Activated CD4-positive, alpha-beta memory T cell treated with anti-CD3 and anti-CD28 coated beads, Interleukin-2, amount 10 ng/mL, durations not matched to agents 7 days and 5 days (primary cell): ENCODE data around the gene LAMA2. TPM values are rescaled to one million over a fixed set of nuclear protein-coding genes. Genes with fewer than 3 reads are reported as not detected.

Experiments
- CTCF ChIA-PET: fragments of 350-600 bp; sonication (Branson Sonifier 250); formaldehyde crosslinking; loops from one replicate; lab custom pipeline; 2021; ENCODE audit warnings: antibody characterized with exemption, inconsistent platforms; lab: Charles Lee
- POLR2A ChIA-PET: fragments of 350-600 bp; sonication (Branson Sonifier 250); formaldehyde crosslinking; loops from one replicate; lab custom pipeline; 2021; ENCODE audit warnings: antibody characterized with exemption; lab: Charles Lee
- DNase-seq: peaks from one replicate; pipeline ENCODE4 v3.0.0-alpha.2; 2020
- H3K27ac Mint-ChIP-seq: one replicate; pipeline ENCODE4 v1.8.0; 2021; ENCODE audit warnings: mild to moderate bottlenecking, mixed read lengths
- H3K27me3 Mint-ChIP-seq: one replicate; pipeline ENCODE4 v1.8.0; 2021; ENCODE audit warnings: mixed read lengths
- H3K36me3 Mint-ChIP-seq: one replicate; pipeline ENCODE4 v1.8.0; 2021; ENCODE audit warnings: low read depth, mixed read lengths
- H3K4me1 Mint-ChIP-seq: one replicate; pipeline ENCODE4 v1.8.0; 2021; ENCODE audit warnings: mixed read lengths
- H3K4me3 Mint-ChIP-seq: one replicate; pipeline ENCODE4 v1.8.0; 2021; ENCODE audit warnings: mild to moderate bottlenecking, mixed read lengths
- H3K9me3 Mint-ChIP-seq: one replicate; pipeline ENCODE4 v1.8.0; 2021; ENCODE audit warnings: mixed read lengths
- total RNA-seq, 2 experiments: library from RNA; stranded (reverse); gene quantifications; one replicate each; pipeline ENCODE4 v1.2.3, GENCODE V29; 2021

LAMA2 gene
- total RNA-seq, 2 experiments from 2014 or later = 0.15 to 0.53 TPM

DNA sequence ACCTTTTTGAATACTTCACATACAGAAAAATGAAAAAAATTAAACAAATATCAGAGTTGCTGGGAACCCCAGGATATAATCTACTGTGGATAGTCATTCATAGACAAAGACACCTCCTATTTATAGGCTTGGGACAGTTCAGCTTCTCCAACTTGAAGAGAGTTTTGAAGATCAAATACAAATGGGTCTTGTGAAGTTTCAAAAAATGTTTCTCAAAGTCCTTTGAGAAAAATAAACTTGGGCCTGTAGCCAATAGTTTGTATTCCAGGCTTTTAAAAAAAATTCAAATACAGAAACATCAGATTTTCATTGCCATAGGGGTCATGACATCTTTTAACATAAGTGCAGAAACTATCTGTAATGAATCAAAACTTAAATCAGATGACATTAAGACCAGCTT is 334.8 kb downstream of the LAMA2 start:
- DNase-seq = no peak
- Mint-ChIP-seq H3K4me3 (no peak overlapping the region), H3K36me3 (no peaks in the 10 kb centered on the region), H3K9me3 (no peaks in the 10 kb centered on the region), H3K27me3 (no peaks in the 10 kb centered on the region), H3K4me1 (no peaks in the 10 kb centered on the region), H3K27ac (no peak overlapping the region)
- ChIA-PET POLR2A (no interaction called here), CTCF (interaction anchor here (1.0 kb wide), 1 partner anchor 35 kb away, joined by 3 read pairs; no protein-coding TSS in a partner anchor)

DNA sequence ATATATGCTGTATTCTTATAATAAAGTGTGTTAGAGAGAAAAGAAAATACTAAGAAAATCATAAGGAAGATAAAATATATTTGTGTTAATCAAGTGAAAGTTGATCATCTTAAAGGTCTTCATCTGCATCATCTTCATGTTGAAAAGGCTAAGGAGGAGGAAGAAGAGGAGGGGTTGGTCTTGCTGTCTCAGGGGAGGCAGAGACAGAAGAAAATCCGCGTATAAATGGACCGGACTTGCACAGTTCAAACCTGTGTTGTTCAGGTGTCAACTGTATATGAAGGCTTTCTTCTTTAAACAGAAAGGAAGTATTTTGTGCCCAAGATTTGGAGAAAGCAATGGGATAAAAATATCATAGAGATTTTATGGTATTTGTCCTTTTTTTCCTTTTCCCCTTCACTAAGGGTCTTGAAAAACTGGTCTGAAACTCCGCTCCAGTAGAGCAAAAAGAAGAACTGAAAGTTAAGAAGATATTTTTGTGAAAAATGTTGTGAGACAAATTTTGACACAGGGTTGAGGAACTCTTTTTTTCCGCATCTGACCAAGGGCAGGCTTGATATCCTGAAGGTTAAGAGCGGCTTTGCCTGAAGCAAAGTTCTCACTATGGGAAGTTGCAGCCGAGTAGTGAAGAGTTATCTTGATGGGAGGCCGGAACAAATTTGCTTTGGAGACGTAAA is 350.7 kb downstream of the LAMA2 start:
- H3K4me3 Mint-ChIP-seq = no peak overlapping the region
- POLR2A ChIA-PET = no interaction called here
- H3K27ac Mint-ChIP-seq = no peak overlapping the region
- no peaks in the 10 kb centered on the region for H3K9me3 Mint-ChIP-seq
- no peaks in the 10 kb centered on the region for H3K4me1 Mint-ChIP-seq
- CTCF ChIA-PET = no interaction called here
- DNase-seq = no peak
- H3K27me3 Mint-ChIP-seq = peaks cover 3% of the 10 kb centered on the region
- no peaks in the 10 kb centered on the region for H3K36me3 Mint-ChIP-seq

DNA sequence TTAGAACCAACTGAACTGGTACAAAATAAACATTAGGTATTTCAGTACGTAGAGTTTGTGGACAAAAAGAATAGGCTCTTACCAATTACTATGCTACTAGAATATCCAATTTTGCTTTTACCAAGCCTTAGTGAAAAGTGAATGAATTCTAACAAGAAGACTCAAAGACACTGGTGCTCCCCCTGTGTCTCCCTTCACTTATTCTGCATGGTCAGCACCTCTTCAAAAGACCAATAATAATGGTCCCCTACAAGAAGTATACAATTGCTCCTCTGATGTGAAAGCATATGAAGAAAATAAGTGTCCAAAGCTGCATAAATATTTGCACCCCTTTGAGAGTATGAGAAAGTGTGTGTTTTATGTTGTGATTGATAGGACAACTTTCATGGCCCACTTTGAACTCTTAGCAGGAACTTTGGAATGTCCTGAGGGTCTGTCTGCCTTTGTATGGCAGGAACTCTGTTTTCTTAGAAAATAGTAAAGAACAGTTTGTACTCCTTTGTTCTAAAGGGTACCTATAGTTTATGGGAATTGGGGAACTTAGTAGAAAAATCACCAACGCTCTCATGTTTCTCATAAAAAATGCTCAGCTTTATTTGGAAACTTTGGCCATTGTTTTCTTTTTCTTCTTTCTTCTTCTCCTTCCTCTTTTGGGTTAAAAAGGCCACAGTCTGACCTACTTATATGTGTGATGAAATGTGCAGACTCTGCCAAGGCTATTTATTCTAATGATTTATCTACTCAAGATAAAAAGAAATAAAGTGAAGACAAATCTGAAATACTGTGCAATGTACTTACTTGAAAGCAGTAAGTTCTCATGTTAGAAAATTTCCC is 352.4 kb downstream of the LAMA2 start:
- no peaks in the 10 kb centered on the region for H3K4me1 Mint-ChIP-seq
- H3K27me3 Mint-ChIP-seq = peaks cover 3% of the 10 kb centered on the region
- POLR2A ChIA-PET = no interaction called here
- no peak for DNase-seq
- H3K36me3 Mint-ChIP-seq = no peaks in the 10 kb centered on the region
- H3K9me3 Mint-ChIP-seq = no peaks in the 10 kb centered on the region
- H3K4me3 Mint-ChIP-seq = no peak overlapping the region
- H3K27ac Mint-ChIP-seq = no peak overlapping the region
- CTCF ChIA-PET = no interaction called here

DNA sequence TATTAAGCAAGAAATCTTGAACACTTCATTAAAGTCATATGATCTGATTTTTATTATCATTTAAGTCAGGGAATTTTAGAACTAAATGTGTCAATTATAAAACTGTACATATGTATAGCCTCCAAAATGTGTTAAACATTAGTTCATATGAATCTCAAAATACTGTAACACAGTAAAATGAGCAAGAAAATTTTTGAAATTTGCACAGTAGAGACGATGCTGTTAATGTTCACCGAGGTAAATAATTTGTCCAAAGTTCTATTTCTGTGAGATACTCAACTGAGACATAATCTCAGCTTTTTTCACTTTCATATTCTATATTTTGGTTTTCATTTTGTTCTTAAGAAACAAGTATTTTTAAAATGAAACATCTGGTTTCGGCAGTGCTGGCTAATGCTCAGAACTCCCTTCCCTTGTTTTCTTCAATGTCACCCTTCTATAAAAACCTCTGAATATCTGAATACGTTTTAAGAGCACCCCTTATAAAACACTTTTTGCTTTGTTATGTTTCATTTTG is 353.1 kb downstream of the LAMA2 start:
- H3K36me3 Mint-ChIP-seq = no peaks in the 10 kb centered on the region
- no peaks in the 10 kb centered on the region for H3K4me1 Mint-ChIP-seq
- no peak overlapping the region for H3K4me3 Mint-ChIP-seq
- ChIA-PET POLR2A (no interaction called here), CTCF (no interaction called here)
- DNase-seq = no peak
- peaks cover 3% of the 10 kb centered on the region for H3K27me3 Mint-ChIP-seq
- no peak overlapping the region for H3K27ac Mint-ChIP-seq
- no peaks in the 10 kb centered on the region for H3K9me3 Mint-ChIP-seq

DNA sequence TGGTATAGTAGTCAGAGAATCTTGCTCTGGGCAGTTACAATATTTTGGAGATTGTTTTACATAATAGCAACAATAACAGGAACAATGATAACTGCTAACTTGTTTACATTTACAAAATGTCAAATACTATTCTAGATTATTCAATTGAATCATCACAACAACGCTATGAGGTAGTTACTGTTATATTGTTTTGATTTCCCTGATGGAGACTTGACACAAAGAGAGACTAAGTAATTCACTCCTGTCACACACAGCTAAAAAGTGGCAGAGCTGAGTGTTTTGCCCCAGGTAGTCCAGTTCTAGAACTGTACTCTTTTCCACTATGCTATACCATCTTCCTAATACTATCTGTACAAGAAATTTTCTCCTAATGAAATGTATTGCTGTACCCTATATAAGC is 356.1 kb downstream of the LAMA2 start:
- POLR2A ChIA-PET = no interaction called here
- peaks cover 2% of the 10 kb centered on the region for H3K27me3 Mint-ChIP-seq
- no peaks in the 10 kb centered on the region for H3K36me3 Mint-ChIP-seq
- no peaks in the 10 kb centered on the region for H3K4me1 Mint-ChIP-seq
- no peak overlapping the region for H3K27ac Mint-ChIP-seq
- CTCF ChIA-PET = interaction anchor here (1.1 kb wide), 1 partner anchor 14 kb away, joined by 4 read pairs; no protein-coding TSS in a partner anchor
- no peak for DNase-seq
- no peaks in the 10 kb centered on the region for H3K9me3 Mint-ChIP-seq
- H3K4me3 Mint-ChIP-seq = no peak overlapping the region

DNA sequence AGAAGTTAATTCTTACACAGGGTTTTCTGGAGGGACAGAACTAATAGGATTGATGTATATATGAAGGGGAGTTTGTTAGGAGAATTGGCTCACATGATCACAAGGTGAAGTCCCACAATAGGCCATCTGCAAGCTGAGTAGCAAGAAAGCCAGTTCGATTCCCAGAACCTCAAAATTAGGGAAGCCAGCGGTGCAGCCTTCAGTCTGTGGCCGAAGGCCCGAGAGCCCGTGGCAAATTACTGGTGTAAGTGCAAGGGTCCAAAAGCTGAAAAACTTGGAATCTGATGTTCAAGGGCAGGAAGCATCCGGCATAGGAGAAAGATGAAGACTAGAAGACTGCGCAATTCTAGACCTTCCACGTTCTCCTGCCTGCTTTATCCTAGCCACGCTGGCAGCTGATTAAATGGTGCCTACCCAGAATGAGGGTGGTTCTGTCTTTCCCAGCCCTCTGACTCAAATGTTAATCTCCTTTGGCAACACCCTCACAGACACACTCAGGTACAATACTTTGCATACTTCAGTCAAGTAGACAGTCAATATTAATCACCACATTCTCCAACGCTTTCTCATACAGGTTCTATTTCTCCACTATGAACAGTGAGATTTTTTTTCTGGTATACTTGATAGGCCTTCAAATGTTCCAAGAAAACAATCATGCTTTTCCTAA is 357.0 kb downstream of the LAMA2 start:
- Mint-ChIP-seq H3K4me3 (no peak overlapping the region), H3K36me3 (no peaks in the 10 kb centered on the region), H3K27ac (no peak overlapping the region), H3K4me1 (no peaks in the 10 kb centered on the region), H3K27me3 (peaks cover 2% of the 10 kb centered on the region), H3K9me3 (no peaks in the 10 kb centered on the region)
- DNase-seq = no peak
- CTCF ChIA-PET = interaction anchor here (1.1 kb wide), 1 partner anchor 13 kb away, joined by 4 read pairs; no protein-coding TSS in a partner anchor
- POLR2A ChIA-PET = no interaction called here

DNA sequence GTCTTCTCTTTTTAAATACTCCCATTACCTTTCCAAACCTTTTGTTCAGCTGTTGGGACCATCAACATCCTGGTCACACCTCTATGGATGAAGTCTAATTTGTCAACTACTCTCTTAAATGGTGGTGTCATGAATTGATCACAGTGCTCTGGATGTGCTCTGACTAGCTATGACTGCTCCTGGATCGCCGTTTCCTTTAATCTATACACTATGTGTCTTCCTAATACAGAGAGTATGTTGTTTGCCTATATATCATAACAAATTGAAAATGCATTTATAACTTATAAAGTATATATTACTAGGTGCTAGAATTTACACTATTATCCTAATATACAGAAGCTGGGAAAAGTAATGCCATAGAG is 357.5 kb downstream of the LAMA2 start:
- ChIA-PET POLR2A (no interaction called here), CTCF (no interaction called here)
- H3K4me3 Mint-ChIP-seq = no peak overlapping the region
- H3K27me3 Mint-ChIP-seq = peaks cover 2% of the 10 kb centered on the region
- H3K9me3 Mint-ChIP-seq = no peaks in the 10 kb centered on the region
- DNase-seq = no peak
- no peaks in the 10 kb centered on the region for H3K36me3 Mint-ChIP-seq
- H3K4me1 Mint-ChIP-seq = no peaks in the 10 kb centered on the region
- no peak overlapping the region for H3K27ac Mint-ChIP-seq

DNA sequence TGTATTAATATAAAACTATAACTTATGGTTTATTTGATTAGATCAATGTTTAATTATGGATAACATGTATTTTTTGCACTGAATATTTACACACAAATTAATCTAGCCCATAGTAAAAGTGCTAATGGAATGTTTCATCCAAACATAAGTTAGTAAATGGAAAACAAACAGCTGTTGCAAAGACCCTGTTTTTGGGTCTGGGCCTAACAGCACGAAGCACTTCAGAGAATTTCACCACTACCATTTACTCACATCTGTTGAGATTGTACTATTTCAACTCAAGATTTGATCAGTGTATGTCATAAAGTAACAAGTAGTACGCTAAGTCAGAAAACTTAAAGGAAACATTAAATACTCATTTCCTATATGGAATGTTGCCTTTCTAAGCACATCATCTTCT is 359.6 kb downstream of the LAMA2 start:
- Mint-ChIP-seq H3K36me3 (no peaks in the 10 kb centered on the region), H3K9me3 (no peaks in the 10 kb centered on the region), H3K27ac (no peak overlapping the region), H3K27me3 (peaks cover 2% of the 10 kb centered on the region), H3K4me1 (no peaks in the 10 kb centered on the region), H3K4me3 (no peak overlapping the region)
- ChIA-PET POLR2A (no interaction called here), CTCF (no interaction called here)
- no peak for DNase-seq

DNA sequence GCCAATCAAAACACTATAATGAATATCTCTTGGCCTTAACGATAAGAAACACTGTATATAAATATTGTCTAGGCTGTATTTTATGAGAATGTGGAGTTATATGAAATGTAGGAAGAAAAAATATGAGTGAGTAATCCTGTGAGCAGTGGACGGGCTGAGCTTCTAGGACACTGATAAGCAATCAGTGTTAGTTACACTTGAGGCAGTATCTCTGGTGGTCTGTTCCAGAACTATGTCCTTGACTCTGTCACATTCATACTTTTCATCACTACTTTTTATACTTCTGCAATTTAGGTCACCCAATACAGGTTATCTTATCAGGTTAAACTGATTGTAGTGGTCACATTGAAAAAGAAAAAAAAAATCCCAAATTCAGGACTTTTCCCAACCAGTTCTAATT is 360.4 kb downstream of the LAMA2 start:
- POLR2A ChIA-PET = no interaction called here
- H3K4me3 Mint-ChIP-seq = no peak overlapping the region
- H3K27me3 Mint-ChIP-seq = peaks cover 2% of the 10 kb centered on the region
- H3K9me3 Mint-ChIP-seq = no peaks in the 10 kb centered on the region
- no peaks in the 10 kb centered on the region for H3K4me1 Mint-ChIP-seq
- H3K27ac Mint-ChIP-seq = no peak overlapping the region
- DNase-seq = no peak
- CTCF ChIA-PET = no interaction called here
- H3K36me3 Mint-ChIP-seq = no peaks in the 10 kb centered on the region

DNA sequence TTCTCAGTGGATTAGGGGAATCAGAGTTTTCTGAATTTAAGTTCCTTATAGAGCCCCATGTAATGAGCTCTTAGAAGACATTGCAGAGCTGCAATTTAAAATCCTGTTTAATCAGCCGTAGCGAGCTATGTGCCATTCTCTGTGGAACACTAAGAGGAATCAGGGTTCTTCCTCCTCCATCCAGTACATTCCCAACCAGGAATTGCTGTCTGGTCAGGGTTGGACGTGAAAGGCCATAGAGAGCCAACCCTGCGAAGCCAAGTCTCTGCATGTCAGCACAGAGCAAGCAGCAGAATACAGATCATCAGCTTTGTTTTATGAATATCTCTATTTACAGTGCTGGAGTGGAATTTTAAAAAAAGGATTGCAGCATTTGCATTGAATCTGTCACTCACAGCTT is 366.0 kb downstream of the LAMA2 start:
- H3K4me3 Mint-ChIP-seq = no peak overlapping the region
- CTCF ChIA-PET = interaction anchor here (0.6 to 1.0 kb wide), 2 partner anchors 22 to 509 kb away, joined by 4 read pairs; no protein-coding TSS in a partner anchor

DNA sequence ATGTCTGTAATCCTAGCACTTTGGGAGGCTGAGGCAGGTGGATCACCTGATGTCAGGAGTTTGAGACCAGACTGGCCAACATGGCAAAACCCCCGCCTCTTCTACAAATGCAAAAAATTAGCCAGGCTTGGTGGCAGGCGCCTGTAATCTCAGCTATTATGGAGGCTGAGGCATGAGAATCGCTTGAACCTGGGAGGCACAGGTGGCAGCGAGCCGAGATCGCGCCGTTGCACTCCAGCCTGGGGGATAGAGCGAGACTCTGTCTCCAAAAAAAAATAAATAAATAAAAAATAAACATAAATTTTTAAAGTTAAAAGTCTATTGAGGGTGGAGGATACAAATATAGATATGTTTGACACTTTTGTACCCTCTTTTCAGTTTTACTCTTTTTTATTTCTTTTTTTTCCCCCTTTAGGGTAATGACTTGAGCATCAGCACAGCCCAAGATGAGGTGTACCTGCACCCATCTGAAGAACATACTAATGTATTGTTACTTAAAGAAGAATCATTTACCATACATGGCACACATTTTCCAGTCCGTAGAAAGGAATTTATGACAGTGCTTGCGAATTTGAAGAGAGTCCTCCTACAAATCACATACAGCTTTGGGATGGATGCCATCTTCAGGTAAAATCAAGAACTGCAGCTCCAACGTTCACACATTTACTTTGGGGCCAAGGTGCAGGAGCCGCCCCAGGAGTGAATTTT is 368.9 kb downstream of the LAMA2 start:
- H3K9me3 Mint-ChIP-seq = no peaks in the 10 kb centered on the region
- H3K27ac Mint-ChIP-seq = no peak overlapping the region
- H3K27me3 Mint-ChIP-seq = peaks cover 24% of the 10 kb centered on the region
- ChIA-PET CTCF (interaction anchor here (0.8 to 1.5 kb wide), 11 partner anchors 9 to 444 kb away, joined by 3 to 5 read pairs (median 3); no protein-coding TSS in a partner anchor), POLR2A (no interaction called here)
- H3K4me3 Mint-ChIP-seq = no peak overlapping the region
- H3K36me3 Mint-ChIP-seq = no peaks in the 10 kb centered on the region
- peaks cover 10% of the 10 kb centered on the region for H3K4me1 Mint-ChIP-seq
- DNase-seq = peak; percentile 55

More for the DNA sequence above, 366.0 kb downstream of the LAMA2 start:
- Mint-ChIP-seq H3K27ac (no peak overlapping the region), H3K36me3 (no peaks in the 10 kb centered on the region), H3K9me3 (no peaks in the 10 kb centered on the region), H3K27me3 (peaks cover 15% of the 10 kb centered on the region), H3K4me1 (peaks cover 9% of the 10 kb centered on the region)
- no peak for DNase-seq
- POLR2A ChIA-PET = no interaction called here

DNA sequence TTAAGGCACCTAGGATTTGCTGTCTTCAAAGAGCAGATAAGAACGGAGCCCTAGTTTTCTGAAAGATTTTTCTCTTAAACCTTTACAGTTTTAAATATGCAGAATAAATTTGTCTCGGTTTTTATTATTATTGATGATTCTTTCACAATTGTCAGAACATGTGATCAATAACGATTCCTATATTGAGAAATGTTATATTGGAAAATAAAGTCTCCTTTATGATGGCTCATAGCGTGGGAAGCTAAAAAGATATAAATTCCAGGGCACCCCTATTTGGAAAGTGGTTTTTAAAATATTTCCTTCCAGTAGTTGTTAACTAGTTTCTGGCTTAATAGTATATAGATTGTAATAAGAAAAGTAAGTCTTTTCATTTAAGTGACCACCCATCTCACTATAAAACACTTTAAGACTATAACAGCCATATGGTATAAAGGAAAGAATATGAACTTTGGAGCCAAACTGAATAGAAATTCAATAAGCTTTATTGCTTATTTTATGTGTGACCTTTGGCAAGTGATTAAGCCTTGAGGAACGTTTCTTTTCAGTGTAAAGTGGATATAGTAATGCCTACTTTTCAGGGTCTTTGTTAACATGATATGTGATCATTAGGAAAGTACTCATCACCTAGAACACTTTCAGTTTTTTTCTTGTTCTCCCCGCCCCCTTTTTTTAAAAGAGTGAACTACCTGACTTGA is 369.6 kb downstream of the LAMA2 start:
- peaks cover 24% of the 10 kb centered on the region for H3K27me3 Mint-ChIP-seq
- ChIA-PET CTCF (interaction anchor here (0.9 to 1.6 kb wide), 10 partner anchors 8 to 445 kb away, joined by 3 to 5 read pairs (median 3); no protein-coding TSS in a partner anchor), POLR2A (no interaction called here)
- H3K4me3 Mint-ChIP-seq = no peak overlapping the region
- H3K9me3 Mint-ChIP-seq = no peaks in the 10 kb centered on the region
- peaks cover 10% of the 10 kb centered on the region for H3K4me1 Mint-ChIP-seq
- DNase-seq = no peak
- H3K27ac Mint-ChIP-seq = no peak overlapping the region
- H3K36me3 Mint-ChIP-seq = no peaks in the 10 kb centered on the region
